T-helper 9 cell (primary cell): ENCODE data around the gene UBE2D3.
"Not testable (repeated sequence)": the region's sequence is repeated elsewhere in the genome, so short reads cannot be mapped to it uniquely, and the experiment has no call there.

Experiments used
- DNase-seq: peaks from one replicate; pipeline ENCODE4 v3.0.0-alpha.2; 2020

The UBE2D3 gene

GRCh38 chr4:102828497-102828808 is 1.1 kb upstream of the UBE2D3 start:
- DNase-seq: no peak

- peak; percentile 97 for DNase-seq
Observed at GRCh38 chr4:102827674-102828496, 534 bp upstream of the UBE2D3 start.

GRCh38 chr4:102826105-102826889 is 1.1 kb downstream of the UBE2D3 start:
- DNase-seq: no peak

GRCh38 chr4:102825261-102826091 is 1.9 kb downstream of the UBE2D3 start:
- DNase-seq: no peak

- DNase-seq: no peak
Observed at GRCh38 chr4:102824398-102824797, 3.0 kb downstream of the UBE2D3 start.

DNA sequence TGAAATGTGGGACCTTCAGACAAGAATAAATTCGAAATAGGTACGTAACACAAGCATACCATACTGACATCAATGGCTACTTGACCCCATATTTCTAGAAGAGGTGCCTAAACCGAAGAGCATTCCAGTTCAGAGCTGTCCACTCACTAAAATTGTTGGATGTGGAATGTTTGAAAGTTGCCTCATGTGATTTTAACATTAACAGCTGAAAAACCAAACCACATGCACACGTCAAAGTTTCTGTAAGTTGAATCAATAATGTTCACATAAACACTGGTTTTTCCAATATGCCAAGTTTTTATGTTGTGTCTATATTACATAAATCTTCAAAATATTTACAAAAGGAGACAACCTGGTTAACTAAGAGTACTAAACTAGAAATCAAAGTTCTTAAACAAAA is 3.5 kb downstream of the UBE2D3 start:
- no peak for DNase-seq

GRCh38 chr4:102823464-102823863 is 3.9 kb downstream of the UBE2D3 start:
- no peak for DNase-seq

DNA sequence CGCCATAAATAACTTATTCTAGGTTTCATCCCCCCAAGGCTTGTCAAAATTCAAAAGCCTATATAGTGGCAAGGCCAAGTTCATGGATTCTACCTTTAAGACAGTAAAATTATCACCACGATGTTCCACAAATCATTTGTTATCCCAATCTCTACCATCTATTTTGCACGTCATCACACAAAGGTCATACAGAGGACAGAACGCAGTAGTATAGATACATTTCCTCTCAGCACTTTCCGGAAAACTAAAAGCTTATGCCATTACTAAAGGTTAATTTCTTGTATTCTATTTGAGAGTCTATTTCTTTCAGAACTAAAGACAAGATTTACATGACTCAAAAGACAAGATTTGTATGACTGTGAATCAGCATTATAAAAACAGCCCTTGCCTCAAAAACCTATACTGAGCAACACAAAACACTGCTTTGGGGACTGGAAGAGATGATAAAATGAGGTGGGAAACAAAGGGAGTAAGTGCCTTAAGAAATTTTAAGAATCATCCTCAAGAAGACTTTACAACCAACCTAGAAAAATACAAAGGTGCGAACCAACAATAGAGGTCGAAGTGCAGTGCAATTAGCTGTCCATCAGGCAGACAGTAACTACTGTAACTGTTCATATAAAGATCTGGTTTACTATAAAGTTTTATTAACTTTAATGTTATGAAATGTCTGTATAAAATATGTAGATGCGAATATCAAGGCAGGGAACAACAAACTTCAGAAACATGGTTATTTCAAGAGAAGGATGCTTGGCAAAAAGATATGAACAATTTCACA is 7.6 kb downstream of the UBE2D3 start:
- DNase-seq: peak; percentile 15

DNA sequence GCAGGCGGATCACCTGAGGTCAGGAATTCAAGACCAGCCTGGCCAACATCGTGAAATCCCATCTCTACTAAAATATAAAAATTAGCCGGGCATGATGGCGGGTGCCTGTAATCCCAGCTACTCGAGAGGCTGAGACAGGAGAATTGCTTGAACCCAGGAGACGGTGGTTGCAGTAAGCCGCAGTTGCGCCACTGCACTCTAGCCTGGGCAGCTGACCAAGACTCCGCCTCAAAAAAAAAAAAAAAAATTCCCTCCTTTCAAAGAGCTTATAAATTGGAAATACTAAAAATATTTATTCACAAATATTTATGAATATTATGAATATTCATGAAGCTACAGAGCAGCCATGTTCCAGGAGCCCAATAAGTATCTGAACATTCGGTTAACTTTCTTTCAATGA is 8.3 kb downstream of the UBE2D3 start:
- DNase-seq: not testable (repeated sequence)

- no peak for DNase-seq
Observed at GRCh38 chr4:102817613-102818268, 9.6 kb downstream of the UBE2D3 start.

DNA sequence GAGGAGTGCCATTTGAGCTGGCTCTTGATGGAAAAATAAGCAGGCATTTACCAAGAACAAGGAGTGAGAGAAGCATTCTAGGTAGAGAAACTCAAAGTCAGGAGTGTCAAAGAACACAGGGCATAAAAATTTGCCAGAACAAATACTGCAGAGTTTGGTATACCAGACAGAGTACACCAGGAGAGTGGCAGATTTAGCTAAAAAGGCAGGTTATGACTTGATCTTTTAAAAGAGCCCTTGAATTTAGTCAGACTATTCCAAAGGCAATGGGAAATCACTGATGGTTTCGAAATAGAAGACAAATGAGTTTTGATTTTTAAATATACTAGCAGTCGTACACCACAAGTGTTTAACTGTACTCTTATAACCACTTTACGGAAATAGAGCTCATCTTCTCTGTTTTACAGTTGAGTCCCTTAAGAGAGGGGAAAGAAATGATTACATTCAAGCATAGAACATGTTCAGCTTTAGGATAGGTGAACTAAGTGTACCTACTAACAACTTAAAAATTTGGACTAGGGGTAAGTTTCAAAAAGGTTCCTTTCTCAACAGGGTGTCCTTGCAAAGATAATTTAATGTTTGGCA is 10.2 kb downstream of the UBE2D3 start:
- no peak for DNase-seq

- no peak for DNase-seq
Observed at GRCh38 chr4:102815981-102816380, 11.4 kb downstream of the UBE2D3 start.

DNA sequence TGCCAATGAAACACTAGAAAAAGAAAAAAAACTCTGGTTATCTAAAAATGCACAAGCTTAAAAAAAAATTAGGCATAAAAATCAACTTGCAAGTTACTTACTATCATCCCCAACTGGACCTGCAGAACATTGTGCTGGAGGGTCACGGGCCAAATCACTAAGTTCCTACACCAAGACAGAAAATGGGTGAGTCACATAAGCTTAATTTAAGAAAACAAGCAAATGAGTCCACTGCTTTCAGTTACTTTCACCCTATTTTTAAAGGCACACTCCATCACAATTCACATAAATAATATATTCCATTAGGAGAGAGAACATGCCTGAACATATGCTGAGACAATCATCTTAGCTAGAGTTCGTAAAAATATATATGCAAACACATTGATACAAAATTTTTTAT is 17.7 kb downstream of the UBE2D3 start:
- DNase-seq: no peak

DNA sequence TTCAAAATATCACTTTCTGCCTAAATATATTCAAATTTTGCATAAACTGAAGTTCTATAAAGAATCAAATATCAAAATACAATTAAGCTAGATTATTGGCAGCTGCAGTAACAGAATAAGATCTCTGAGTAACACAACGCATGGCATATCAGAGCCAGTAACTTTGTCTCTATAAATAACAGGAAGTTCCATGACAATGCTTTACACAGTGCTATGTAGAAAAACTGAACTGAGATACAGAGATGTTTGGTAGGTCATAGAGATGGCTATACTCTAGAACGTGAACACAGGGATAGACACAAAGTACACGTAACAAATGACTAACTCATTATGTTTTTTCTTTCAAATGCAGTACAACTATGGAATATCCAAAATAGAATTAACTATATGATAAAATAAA is 18.2 kb downstream of the UBE2D3 start:
- DNase-seq: no peak

GRCh38 chr4:102808009-102808408 is 19.3 kb downstream of the UBE2D3 start:
- no peak for DNase-seq

DNA sequence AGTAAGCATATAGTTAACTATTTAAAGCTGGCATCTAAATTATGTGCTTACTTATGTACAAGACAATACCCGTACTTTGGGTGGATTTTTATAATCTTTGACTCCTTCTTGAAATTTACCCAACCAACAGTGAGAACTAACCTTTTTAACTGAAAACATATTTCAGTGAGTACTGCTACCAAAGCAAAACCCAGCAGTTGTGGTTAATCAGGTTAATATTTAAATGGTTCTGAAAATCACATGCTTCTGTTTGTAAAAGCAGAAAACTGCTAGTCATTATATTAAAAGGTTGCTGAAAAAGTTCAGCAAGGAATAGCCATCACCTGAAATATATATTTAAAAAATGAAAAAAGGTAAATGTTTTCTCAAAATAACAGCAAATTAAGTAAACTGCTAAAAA is 20.0 kb downstream of the UBE2D3 start:
- no peak for DNase-seq

GRCh38 chr4:102799816-102800215 is 27.5 kb downstream of the UBE2D3 start:
- no peak for DNase-seq

DNA sequence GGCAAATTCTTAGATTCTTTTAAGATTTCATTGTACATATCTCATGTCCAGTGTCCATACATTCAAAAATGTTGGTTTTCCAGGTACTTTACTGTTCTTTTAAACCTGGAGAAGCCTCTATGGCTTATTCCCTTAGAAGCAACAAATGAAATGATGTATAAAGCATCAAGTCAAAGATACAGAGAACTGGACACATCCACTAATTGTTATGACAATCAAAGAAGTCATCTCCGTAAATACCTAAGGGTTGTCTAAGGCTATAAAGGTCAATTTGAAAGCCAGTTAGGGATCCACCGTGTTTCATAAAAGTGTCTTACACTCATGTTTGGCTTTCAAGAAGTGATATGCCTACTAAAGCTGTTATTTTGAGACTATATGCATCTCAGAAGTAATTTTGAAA is 32.4 kb downstream of the UBE2D3 start:
- DNase-seq: no peak

GRCh38 chr4:102792361-102792936 is 34.9 kb downstream of the UBE2D3 start:
- DNase-seq: no peak

- DNase-seq: no peak
Observed at GRCh38 chr4:102791318-102791835, 36.0 kb downstream of the UBE2D3 start.

GRCh38 chr4:102789317-102789717 is 38.0 kb downstream of the UBE2D3 start:
- DNase-seq: no peak
